ENCODE data around the gene VPS13C. TPM values are rescaled to one million over a fixed set of nuclear protein-coding genes. Genes with fewer than 3 reads are reported as not detected.

Gene VPS13C
- total and polyA plus RNA-seq, 8 donors: 5.4 to 207 (median 89.4) TPM

- H3K36me3 ChIP-seq: peaks cover 4 to 87% (median 82%) of the 10 kb centered on the region in 4 donors
- no peak for TF ChIP-seq POLR2AphosphoS5 (IDR thresholded peaks at IDR 0.05)
- TF ChIP-seq POLR2A (IDR thresholded peaks at IDR 0.05): no peak
- no peak for TF ChIP-seq CTCF (IDR thresholded peaks at IDR 0.05)
- TF ChIP-seq EP300 (IDR thresholded peaks at IDR 0.05): no peak
- DNase-seq: no peak
- intact Hi-C loops (cut with DNase I; ENCODE audit: low total_unique reads): no loop called here
- H3K4me3 ChIP-seq: no peak overlapping the region
- no peak overlapping the region for H3K27ac ChIP-seq
- H3K4me1 ChIP-seq: no peaks in the 10 kb centered on the region
- no peaks in the 10 kb centered on the region for H3K27me3 ChIP-seq
- WGBS, 5 donors: 66 to 98% (median 86%) methylated on average over 3 of the region's 3 CpGs
- no peaks in the 10 kb centered on the region for H3K9me3 ChIP-seq
Observed at GRCh38 chr15:61978225-61978624, 82.0 kb downstream of the VPS13C start.

GRCh38 chr15:61974759-61975158, 85.5 kb downstream of the VPS13C start:
- Histone ChIP-seq H3K9me3 (no peaks in the 10 kb centered on the region), H3K4me1 (no peaks in the 10 kb centered on the region), H3K36me3 (peaks cover 26 to 87% (median 82%) of the 10 kb centered on the region in 4 donors), H3K27me3 (no peaks in the 10 kb centered on the region), H3K27ac (no peak overlapping the region), H3K4me3 (no peak overlapping the region)
- WGBS, 5 donors: 27 to 42% (median 29%) methylated on average over 1 of the region's 1 CpG
- no peak for DNase-seq
- TF ChIP-seq EP300 (IDR thresholded peaks at IDR 0.05) (no peak), POLR2AphosphoS5 (IDR thresholded peaks at IDR 0.05) (no peak), CTCF (IDR thresholded peaks at IDR 0.05) (no peak), POLR2A (IDR thresholded peaks at IDR 0.05) (no peak)
- intact Hi-C loops (cut with DNase I; ENCODE audit: low total_unique reads): no loop called here

- Histone ChIP-seq H3K36me3 (peaks cover 26 to 82% (median 80%) of the 10 kb centered on the region in 4 donors), H3K27me3 (no peaks in the 10 kb centered on the region), H3K4me1 (no peaks in the 10 kb centered on the region), H3K4me3 (no peak overlapping the region), H3K9me3 (no peaks in the 10 kb centered on the region), H3K27ac (no peak overlapping the region)
- no peak for TF ChIP-seq POLR2AphosphoS5 (IDR thresholded peaks at IDR 0.05)
- TF ChIP-seq CTCF (IDR thresholded peaks at IDR 0.05): no peak
- TF ChIP-seq EP300 (IDR thresholded peaks at IDR 0.05): no peak
- no peak for TF ChIP-seq POLR2A (IDR thresholded peaks at IDR 0.05)
- 47 to 64% (median 57%) methylated on average over 1 of the region's 1 CpG for WGBS, 5 donors
- intact Hi-C loops (cut with DNase I; ENCODE audit: low total_unique reads): no loop called here
- no peak for DNase-seq
Observed at GRCh38 chr15:61974118-61974517, 86.1 kb downstream of the VPS13C start.

GRCh38 chr15:61951949-61952348, 108.3 kb downstream of the VPS13C start:
- Histone ChIP-seq H3K4me1 (no peaks in the 10 kb centered on the region), H3K9me3 (no peaks in the 10 kb centered on the region), H3K27me3 (no peaks in the 10 kb centered on the region), H3K36me3 (peaks cover 3 to 85% (median 83%) of the 10 kb centered on the region in 4 donors), H3K4me3 (no peak overlapping the region), H3K27ac (no peak overlapping the region)
- TF ChIP-seq EP300 (IDR thresholded peaks at IDR 0.05) (no peak), CTCF (IDR thresholded peaks at IDR 0.05) (no peak), POLR2AphosphoS5 (IDR thresholded peaks at IDR 0.05) (no peak)
- DNase-seq: peak; percentile 15 to 25
- WGBS, 5 donors: 53 to 79% (median 68%) methylated on average over 2 of the region's 2 CpGs
- intact Hi-C loops (cut with DNase I; ENCODE audit: low total_unique reads): no loop called here

Data from stomach (tissue), 9 donors.